Cardiac muscle cell (in vitro differentiated cells and primary cell): Measurements from ENCODE around the gene STRBP. TPM values are rescaled to one million over a fixed set of nuclear protein-coding genes. Genes with fewer than 3 reads are reported as not detected.

Experiments used
- DNase-seq, 2 donors: peaks; one replicate each; pipeline versions ENCODE4 v3.0.0 to v3.0.0-alpha.2; 2010 to 2017; ENCODE audit warnings: low read depth in 1 of 2, low spot score in 1 of 2
- H3K27ac ChIP-seq: fragments of 200-600 bp; sonication (generic); 2 replicates; pipeline ENCODE4 v1.5.1; 2016
- H3K27me3 ChIP-seq: fragments of 200-600 bp; sonication (generic); 2 replicates; pipeline ENCODE4 v1.6.0; 2016; ENCODE audit warnings: control low read depth
- H3K36me3 ChIP-seq: fragments of 200-600 bp; sonication (generic); 2 replicates; pipeline ENCODE4 v1.5.1; 2016; ENCODE audit warnings: control low read depth
- H3K4me1 ChIP-seq: fragments of 200-600 bp; sonication (generic); 2 replicates; pipeline ENCODE4 v1.8.1; 2017; ENCODE audit warnings: low read depth, mild to moderate bottlenecking, mixed run types
- H3K4me3 ChIP-seq: fragments of 200-600 bp; sonication (generic); 2 replicates; pipeline ENCODE4 v1.5.1; 2016; ENCODE audit warnings: mild to moderate bottlenecking
- H3K9me3 ChIP-seq: fragments of 200-600 bp; sonication (generic); 2 replicates; pipeline ENCODE4 v1.5.1; 2017; ENCODE audit warnings: low read depth, mild to moderate bottlenecking, control low read depth
- polyA plus RNA-seq: library from polyadenylated mRNA; unstranded; fragments of >200 nt; fragmentation: Nextera tagmentation; extraction: Ambion mirVana; gene quantifications from 2 replicates; pipeline ENCODE4 v1.2.1, GENCODE V29; 2016
- total RNA-seq: library from RNA; depleted of rRNA; stranded (reverse); fragments of >200 nt; gene quantifications from 2 replicates; pipeline ENCODE4 v1.2.3, GENCODE V29; 2016
- TF ChIP-seq, protein P1 (sequence below): IDR thresholded peaks from 2 replicates; pipeline ENCODE4 v1.5.1; 2012; ENCODE audit warnings: low read depth, mild to moderate bottlenecking, low read length

The STRBP gene
- total and polyA plus RNA-seq, 2 experiments from 2014 or later, result 34.1 to 42.9 TPM

DNA sequence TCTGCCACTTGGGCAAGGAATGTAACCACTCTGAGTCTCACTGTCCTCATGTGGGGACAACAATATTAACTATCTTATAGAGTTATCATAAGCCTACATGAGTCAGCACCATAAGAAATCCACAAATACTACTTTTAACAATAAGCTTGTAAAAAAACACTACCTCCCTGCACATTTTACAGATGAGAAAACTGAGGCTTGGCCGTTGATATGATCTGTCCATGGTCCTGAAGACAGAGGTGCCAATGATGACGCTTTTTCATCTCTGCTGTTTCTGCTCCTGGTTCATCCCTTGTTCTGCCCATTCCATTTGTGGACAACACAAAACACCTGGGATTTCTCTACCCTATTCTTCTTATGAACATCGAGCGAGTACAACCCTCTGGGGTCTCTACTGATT, 23.4 kb upstream of the STRBP start:
- Histone ChIP-seq H3K9me3 (no peaks in the 10 kb centered on the region), H3K27me3 (no peaks in the 10 kb centered on the region), H3K36me3 (no peaks in the 10 kb centered on the region), H3K27ac (no peak overlapping the region), H3K4me3 (no peak overlapping the region), H3K4me1 (peaks cover under 1% of the 10 kb centered on the region)
- DNase-seq, result no peak
- TF ChIP-seq, protein P1, sequence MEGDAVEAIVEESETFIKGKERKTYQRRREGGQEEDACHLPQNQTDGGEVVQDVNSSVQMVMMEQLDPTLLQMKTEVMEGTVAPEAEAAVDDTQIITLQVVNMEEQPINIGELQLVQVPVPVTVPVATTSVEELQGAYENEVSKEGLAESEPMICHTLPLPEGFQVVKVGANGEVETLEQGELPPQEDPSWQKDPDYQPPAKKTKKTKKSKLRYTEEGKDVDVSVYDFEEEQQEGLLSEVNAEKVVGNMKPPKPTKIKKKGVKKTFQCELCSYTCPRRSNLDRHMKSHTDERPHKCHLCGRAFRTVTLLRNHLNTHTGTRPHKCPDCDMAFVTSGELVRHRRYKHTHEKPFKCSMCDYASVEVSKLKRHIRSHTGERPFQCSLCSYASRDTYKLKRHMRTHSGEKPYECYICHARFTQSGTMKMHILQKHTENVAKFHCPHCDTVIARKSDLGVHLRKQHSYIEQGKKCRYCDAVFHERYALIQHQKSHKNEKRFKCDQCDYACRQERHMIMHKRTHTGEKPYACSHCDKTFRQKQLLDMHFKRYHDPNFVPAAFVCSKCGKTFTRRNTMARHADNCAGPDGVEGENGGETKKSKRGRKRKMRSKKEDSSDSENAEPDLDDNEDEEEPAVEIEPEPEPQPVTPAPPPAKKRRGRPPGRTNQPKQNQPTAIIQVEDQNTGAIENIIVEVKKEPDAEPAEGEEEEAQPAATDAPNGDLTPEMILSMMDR, result no peak

DNA sequence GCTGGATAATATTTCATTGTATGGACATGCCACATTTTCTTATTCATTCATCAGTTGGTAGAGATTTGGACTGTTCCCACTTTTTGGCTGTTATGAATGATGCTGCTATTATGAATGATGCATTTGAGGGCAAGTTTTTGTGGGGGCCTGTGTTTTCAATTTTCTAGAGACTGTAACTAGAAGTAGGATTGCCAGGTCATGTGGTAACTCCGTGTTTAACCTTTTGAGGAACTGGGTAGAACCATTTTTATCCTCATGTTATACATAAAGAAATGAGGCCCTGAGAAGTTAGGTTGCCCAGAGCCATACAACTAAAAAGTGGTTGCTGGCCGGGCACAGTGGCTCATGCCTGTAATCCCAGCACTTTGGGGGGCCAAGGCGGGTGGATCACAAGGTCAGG, 22.4 kb upstream of the STRBP start:
- DNase-seq, result no peak
- no peak overlapping the region for H3K27ac ChIP-seq
- no peaks in the 10 kb centered on the region for H3K4me1 ChIP-seq
- TF ChIP-seq, protein P1, result no peak
- no peaks in the 10 kb centered on the region for H3K36me3 ChIP-seq
- no peaks in the 10 kb centered on the region for H3K9me3 ChIP-seq
- H3K4me3 ChIP-seq, result no peak overlapping the region
- H3K27me3 ChIP-seq, result no peaks in the 10 kb centered on the region

DNA sequence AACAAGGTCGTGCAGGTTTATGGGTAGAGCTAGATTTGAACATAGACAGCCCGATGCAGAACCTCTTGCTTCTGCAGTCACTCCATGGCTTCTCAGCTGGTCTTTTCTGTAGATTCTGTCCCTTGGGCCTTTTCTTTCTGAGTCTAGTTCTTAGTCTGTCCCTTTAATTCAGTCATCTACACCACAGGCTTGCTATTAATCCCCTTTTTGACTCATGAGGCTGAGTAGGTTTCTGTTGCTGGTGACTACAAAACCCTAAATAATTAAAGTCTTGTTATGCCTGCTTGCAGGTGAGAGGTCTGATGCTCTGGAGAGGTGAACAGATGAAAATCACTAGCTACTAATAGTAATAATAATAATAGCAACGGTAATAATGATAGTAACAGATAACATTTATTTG, 19.3 kb upstream of the STRBP start:
- Histone ChIP-seq H3K4me1 (peaks cover 3% of the 10 kb centered on the region), H3K27ac (no peak overlapping the region), H3K4me3 (no peak overlapping the region), H3K36me3 (no peaks in the 10 kb centered on the region), H3K9me3 (no peaks in the 10 kb centered on the region), H3K27me3 (no peaks in the 10 kb centered on the region)
- DNase-seq, result no peak
- TF ChIP-seq, protein P1, result no peak

- H3K9me3 ChIP-seq, result no peaks in the 10 kb centered on the region
- H3K36me3 ChIP-seq, result no peaks in the 10 kb centered on the region
- H3K4me3 ChIP-seq, result no peak overlapping the region
- TF ChIP-seq, protein P1, result no peak
- no peak for DNase-seq
- H3K27ac ChIP-seq, result no peak overlapping the region
- no peaks in the 10 kb centered on the region for H3K27me3 ChIP-seq
- H3K4me1 ChIP-seq, result peaks cover 13% of the 10 kb centered on the region
These were observed 17.9 kb upstream of the STRBP start for GRCh38 chr9:123286324-123286723.

GRCh38 chr9:123284656-123285055, 16.3 kb upstream of the STRBP start:
- Histone ChIP-seq H3K9me3 (no peaks in the 10 kb centered on the region), H3K27ac (no peak overlapping the region), H3K4me3 (no peak overlapping the region), H3K36me3 (no peaks in the 10 kb centered on the region), H3K4me1 (peaks cover 13% of the 10 kb centered on the region), H3K27me3 (no peaks in the 10 kb centered on the region)
- no peak for DNase-seq
- TF ChIP-seq, protein P1, result no peak

DNA sequence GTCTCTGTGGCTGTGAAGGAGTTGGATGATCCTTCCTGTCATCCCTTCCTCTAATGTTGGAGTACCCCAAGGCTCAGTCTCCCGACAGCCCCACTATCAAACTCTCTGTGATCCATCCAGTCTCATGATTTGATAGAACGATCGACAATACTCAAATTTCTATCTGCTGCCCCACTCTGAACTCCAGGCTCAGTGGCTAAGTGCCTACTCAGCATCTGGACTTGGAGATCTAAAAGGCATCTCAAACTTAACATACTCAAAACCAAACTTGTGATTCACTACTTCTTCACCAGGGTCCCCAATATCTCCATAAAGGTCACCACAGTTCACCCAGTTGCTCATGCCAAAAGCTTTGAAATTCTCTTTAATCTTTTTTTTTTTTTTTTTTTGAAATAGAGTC, 15.1 kb upstream of the STRBP start:
- Histone ChIP-seq H3K36me3 (no peaks in the 10 kb centered on the region), H3K4me1 (peaks cover 13% of the 10 kb centered on the region), H3K9me3 (no peaks in the 10 kb centered on the region), H3K27me3 (no peaks in the 10 kb centered on the region), H3K4me3 (no peak overlapping the region), H3K27ac (no peak overlapping the region)
- TF ChIP-seq, protein P1, result no peak
- DNase-seq, result no peak
